ENCODE results near the gene PLA1A.

DNA sequence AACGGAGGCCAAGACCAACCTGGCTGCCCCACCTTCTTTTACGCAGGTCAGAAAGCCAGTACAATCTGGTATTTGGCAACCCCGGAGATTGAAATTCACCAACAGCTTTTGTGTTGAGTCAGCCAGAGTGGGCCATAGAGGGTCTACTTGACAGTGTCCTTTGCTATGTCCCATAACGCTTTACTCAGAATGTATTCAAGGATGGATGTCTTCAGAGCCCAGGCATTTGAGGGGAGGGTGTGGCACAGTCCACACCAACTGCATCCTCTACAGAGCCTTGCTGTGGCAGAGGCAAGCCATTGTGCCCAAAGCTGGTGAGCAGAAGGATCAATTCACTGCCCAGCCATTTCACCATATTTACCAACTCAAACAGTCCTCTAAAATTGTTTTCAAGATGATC is 18.4 kb downstream of the PLA1A start:
- TF ChIP-seq, protein P1, sequence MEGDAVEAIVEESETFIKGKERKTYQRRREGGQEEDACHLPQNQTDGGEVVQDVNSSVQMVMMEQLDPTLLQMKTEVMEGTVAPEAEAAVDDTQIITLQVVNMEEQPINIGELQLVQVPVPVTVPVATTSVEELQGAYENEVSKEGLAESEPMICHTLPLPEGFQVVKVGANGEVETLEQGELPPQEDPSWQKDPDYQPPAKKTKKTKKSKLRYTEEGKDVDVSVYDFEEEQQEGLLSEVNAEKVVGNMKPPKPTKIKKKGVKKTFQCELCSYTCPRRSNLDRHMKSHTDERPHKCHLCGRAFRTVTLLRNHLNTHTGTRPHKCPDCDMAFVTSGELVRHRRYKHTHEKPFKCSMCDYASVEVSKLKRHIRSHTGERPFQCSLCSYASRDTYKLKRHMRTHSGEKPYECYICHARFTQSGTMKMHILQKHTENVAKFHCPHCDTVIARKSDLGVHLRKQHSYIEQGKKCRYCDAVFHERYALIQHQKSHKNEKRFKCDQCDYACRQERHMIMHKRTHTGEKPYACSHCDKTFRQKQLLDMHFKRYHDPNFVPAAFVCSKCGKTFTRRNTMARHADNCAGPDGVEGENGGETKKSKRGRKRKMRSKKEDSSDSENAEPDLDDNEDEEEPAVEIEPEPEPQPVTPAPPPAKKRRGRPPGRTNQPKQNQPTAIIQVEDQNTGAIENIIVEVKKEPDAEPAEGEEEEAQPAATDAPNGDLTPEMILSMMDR (IDR thresholded peaks at IDR 0.05): no peak
- TF ChIP-seq EZH2 (IDR thresholded peaks at IDR 0.05; ENCODE audit: borderline replicate concordance, insufficient read depth, low read depth, low read length, poor library complexity, severe bottlenecking): no peak
